ENCODE measurements around the gene ROR2. TPM values are rescaled to one million over a fixed set of nuclear protein-coding genes. Genes with fewer than 3 reads are reported as not detected.

Gene ROR2
- total RNA-seq, 2 donors from 2014 or later = 0.07 to 0.10 TPM

DNA sequence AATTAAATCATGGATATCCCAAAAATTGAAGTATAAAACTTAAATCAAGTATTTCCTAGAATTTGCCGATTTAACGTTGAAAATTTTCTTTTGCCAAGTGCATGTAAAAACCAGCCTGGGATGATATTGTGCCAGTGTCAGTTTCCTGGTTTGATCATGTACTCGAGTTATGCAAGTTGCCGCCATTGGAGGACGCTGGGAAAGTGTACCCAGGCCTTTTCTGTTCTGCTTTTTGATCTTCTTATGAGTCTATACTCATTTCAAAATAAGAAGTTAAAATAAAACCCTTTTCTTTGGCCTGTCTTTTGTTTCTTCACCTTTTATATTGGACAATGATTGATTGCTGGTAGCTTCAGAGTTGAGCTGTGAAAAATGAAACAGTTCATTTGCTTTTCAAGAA, 433.3 kb downstream of the ROR2 start:
- DNase-seq = no peak
- Mint-ChIP-seq H3K27me3 (ENCODE audit: low read depth) (peaks cover 47% of the 10 kb centered on the region), H3K9me3 (peaks cover 2% of the 10 kb centered on the region in 2 donors), H3K27ac (no peak overlapping the region), H3K36me3 (ENCODE audit: insufficient read depth in 2 of 2) (peaks cover 0 to 5% of the 10 kb centered on the region in 2 donors), H3K4me3 (no peak overlapping the region), H3K4me1 (ENCODE audit: low read depth) (no peaks in the 10 kb centered on the region)
- ATAC-seq (replicated peaks in 1 of 2) = no peak

DNA sequence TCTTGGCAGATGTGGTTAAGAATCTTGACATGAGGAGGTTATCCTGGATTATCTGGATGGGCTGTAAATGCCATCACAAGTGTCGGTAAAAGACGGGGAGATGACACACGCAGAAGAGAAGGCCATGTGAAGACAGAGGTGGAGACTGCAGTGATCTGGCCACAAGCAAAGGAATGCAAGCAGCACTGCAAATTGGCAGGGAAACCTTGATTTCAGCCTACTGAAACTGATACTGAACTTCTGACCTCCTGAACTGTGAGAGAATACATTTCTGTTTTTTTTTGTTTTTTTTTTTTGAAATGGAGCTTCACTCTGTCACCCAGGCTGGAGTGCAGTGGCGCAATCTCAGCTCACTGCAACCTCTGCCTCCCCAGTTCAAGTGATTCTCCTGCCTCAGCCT, 433.9 kb downstream of the ROR2 start:
- H3K4me1 Mint-ChIP-seq (ENCODE audit: low read depth) = no peaks in the 10 kb centered on the region
- peaks cover 4 to 5% of the 10 kb centered on the region in 2 donors for H3K9me3 Mint-ChIP-seq
- peaks cover 53% of the 10 kb centered on the region for H3K27me3 Mint-ChIP-seq (ENCODE audit: low read depth)
- no peak overlapping the region for H3K27ac Mint-ChIP-seq
- H3K36me3 Mint-ChIP-seq (ENCODE audit: insufficient read depth in 2 of 2) = peaks cover 0 to 7% of the 10 kb centered on the region in 2 donors
- H3K4me3 Mint-ChIP-seq = no peak overlapping the region
- no peak for DNase-seq
- ATAC-seq (replicated peaks in 1 of 2) = no peak

- peak overlapping the region in 1 of 2 donors; percentile 46 for H3K4me3 Mint-ChIP-seq
- H3K27ac Mint-ChIP-seq = no peak overlapping the region
- peaks cover 53% of the 10 kb centered on the region for H3K27me3 Mint-ChIP-seq (ENCODE audit: low read depth)
- no peaks in the 10 kb centered on the region for H3K4me1 Mint-ChIP-seq (ENCODE audit: low read depth)
- peaks cover 2 to 5% of the 10 kb centered on the region in 2 donors for H3K9me3 Mint-ChIP-seq
- DNase-seq (peak; percentile 12 to 22), ATAC-seq (replicated peaks in 1 of 2) (peak in 1 of 2 donors; percentile 87)
- peaks cover 0 to 7% of the 10 kb centered on the region in 2 donors for H3K36me3 Mint-ChIP-seq (ENCODE audit: insufficient read depth in 2 of 2)
Measured at GRCh38 chr9:91515074-91515687, 434.8 kb downstream of the ROR2 start.

Other genes with a start within 250 kb of the ROR2 start
- gene SPTLC1, start 165.2 kb upstream of the ROR2 start, total RNA-seq = 10 to 100 TPM; 54.4 to 55.5 TPM

All from activated T-cell treated with anti-CD3 and anti-CD28 coated beads, Interleukin-2, amount 50 U/mL, for 72 hours (primary cell).